Kidney glomerular epithelial cell (primary cell): ENCODE measurements around the gene XRCC4.
"Not testable (repeated sequence)": the region's sequence is repeated elsewhere in the genome, so short reads cannot be mapped to it uniquely, and the experiment has no call there.

Source experiments
- DNase-seq: peaks from one replicate; lab custom pipeline; 2025; lab: John Stamatoyannopoulos, UW

The XRCC4 gene

GRCh38 chr5:83118471-83118870 is 41.1 kb downstream of the XRCC4 start:
- DNase-seq, result no peak

- no peak for DNase-seq
Measured at GRCh38 chr5:83118976-83119375, 41.6 kb downstream of the XRCC4 start.

GRCh38 chr5:83124593-83124992 is 47.2 kb downstream of the XRCC4 start:
- no peak for DNase-seq

DNA sequence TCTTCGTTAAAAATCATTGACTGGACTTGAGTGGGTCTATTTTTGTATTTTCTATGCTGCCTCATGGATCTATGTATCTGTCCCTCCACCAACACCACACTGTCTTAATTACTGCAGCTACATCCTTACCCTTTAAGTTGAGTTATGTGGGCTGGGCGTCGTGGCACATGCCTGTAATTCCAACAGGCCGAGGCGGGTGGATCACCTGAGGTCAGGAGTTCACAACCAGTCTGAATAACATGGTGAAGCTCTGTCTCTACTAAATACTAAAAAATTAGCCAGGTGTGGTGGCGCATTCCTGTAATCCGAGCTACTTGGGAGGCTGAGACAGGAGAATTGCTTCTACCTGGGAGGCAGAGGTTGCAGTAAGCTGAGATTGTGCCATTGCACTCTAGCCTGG is 48.2 kb downstream of the XRCC4 start:
- DNase-seq, result no peak

DNA sequence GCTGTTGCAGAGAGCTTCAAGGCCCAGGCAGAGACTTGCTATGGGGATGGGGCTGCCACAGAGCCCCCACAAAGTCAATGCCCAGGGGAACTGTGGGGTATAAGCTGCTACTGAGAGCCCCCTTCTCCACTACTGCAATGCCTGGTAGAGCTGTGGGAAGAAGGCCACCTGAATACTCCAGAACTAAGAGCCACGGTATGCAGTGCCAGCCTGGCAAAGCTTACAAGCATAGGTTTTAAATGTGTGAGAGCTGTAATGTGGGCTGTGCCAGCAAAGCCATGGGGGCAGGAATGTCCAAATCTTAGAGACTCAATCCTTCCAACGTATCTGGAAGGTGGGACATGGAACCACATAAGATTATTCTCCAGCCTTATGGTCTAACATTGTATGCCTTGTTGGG is 49.2 kb downstream of the XRCC4 start:
- no peak for DNase-seq

DNA sequence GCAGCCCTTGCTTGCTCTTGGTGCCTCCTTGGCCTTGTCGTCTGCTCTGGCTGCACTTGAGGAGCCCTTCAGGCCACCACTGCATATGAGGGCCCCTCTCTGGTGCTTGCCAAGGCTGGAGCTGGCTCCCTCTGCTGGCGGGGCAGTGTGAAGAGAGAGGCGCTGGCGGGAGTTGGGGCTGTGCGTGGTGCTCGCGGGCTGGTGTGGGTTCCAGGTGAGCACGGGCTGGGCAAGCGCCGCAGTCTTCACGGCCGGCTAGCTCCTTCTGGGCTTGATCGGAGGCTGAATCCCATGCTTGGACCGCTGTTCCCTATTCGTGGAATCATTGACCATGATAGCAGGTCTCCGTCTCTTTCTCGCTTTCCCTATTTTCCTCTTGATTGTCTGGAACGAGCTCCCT is 56.5 kb downstream of the XRCC4 start:
- DNase-seq, result no peak

DNA sequence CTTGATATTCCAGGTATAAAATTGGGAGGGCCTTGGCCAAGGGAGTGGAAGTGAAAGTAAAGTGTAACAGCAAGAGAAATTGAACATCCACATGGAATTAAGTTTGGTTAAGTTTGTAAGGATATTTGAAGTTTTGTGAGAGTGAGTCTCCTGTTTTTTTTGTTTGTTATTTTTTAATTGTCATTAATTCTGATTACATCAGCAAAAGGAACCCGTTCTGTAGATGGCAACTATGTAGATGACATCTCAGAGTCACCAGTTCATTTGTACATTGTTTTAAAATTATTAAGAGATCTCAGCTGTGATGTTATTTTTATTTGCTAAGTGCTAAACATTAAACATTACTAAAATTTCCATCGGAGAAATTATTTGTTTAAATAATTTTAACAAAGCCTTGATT is 65.2 kb downstream of the XRCC4 start:
- DNase-seq, result no peak

GRCh38 chr5:83145241-83145640 is 67.9 kb downstream of the XRCC4 start:
- DNase-seq, result peak; percentile 14

- no peak for DNase-seq
Measured at GRCh38 chr5:83145882-83146331, 68.6 kb downstream of the XRCC4 start.

DNA sequence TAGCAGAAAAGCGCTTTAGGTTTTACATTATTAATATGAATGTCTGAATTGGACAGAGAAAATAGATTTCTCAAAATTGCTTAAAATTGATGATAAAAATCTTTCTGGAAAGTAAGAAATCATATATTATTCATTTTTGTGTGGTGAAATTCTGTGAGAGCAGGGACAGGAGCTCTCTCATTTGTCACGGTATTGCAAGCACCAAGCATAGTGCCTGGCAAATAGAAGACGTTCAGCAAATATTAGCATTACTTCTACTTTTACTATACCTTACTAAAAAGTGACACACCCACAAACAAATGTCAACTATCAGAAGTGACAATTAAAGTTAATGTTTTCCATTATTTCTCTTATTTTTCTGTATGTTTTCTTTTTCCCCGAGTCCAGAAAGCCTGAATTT is 69.1 kb downstream of the XRCC4 start:
- DNase-seq, result no peak

DNA sequence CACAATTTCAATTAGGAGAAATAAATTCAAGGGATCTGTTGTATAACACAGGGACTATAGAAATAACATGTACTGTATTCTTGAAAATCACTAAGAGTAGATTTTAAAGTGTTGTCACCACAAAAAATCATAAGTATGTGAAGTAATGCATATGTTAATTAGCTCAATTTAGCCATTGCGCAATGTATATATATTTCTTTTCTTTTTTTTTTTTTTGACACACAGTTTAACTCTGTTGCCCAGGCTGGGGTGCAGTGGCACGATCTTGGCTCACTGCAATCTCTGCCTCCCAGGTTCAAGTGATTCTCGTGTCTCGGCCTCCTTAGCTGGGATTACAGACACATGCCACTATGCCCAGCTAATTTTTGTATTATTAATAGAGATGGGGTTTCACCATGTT is 70.2 kb downstream of the XRCC4 start:
- DNase-seq, result no peak

DNA sequence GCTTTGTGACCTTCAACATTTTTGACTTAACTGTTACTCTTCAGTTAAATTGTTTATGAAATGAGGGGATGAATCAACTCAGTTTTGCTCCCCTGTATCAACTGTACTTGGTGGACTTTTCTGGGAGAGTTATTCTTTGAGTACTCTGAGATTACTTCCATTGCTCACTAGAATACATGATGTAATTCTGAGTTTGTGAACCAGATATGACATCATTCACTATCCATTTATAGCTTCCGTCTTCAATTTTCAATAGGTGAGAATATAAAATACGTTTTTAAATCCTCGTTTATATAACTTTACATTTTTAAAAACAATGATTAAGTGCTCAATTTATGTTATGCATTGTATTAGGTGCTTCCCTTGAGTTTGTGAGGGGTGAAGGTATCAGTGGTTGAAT is 71.0 kb downstream of the XRCC4 start:
- no peak for DNase-seq

DNA sequence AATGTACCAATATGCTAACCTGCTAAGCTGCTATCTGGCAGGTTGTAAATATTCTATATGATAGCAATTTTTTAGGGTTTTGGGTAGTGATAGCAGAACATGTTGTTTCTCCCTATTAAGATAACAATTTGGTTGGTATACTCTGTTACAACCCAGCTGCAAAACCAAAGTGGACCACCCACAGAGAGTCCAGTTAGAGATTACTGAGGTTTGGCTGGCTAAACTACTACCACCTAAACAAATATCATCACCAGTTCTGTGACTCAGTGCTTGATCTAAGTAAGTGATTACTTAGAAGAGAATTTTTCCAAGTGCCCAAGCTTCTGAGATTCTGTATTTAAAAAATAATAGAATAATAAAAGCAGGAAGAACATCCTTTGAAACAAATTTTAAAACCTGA is 72.3 kb downstream of the XRCC4 start:
- peak; percentile 42 for DNase-seq

GRCh38 chr5:83151821-83152220 is 74.5 kb downstream of the XRCC4 start:
- peak; percentile 45 for DNase-seq

DNA sequence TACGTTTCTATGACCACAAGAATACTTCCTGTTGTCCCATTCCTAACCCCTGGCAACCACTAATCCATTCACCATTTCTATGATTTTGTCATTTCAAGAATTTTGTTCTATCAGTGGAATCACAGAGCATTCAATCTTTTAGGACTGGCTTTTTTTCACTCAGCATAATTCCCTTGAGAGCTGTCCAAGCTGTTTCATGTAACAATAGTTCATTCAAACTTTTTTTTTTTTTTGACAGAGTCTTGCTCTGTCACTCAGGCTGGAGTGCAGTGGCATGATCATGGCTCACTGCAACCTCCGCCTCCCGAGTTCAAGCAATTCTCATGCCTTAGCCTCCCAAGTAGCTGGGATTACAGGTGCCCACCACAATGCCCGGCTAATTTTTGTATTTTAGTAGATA is 75.6 kb downstream of the XRCC4 start:
- DNase-seq, result not testable (repeated sequence)

DNA sequence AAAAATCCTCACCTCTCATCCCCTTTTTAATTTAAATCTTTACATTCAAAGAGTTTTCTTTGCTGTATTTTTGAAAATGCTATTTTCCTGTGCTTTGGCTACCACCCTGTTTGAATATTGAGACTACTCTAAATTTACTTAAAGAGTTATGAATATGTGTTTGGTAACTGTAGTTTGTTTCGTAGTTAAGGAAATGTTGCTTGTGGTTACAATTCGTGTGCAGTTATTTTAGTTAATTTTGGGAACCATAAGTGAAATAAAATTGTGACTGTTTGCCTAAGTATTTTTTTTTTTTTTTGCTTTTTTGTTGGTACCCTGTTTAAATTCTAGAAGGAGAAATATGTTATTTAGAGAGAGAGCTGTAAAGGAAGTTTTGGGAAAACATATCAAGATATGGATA is 78.7 kb downstream of the XRCC4 start:
- DNase-seq, result no peak

- DNase-seq, result no peak
Measured at GRCh38 chr5:83157163-83157562, 79.8 kb downstream of the XRCC4 start.

GRCh38 chr5:83162601-83163000 is 85.3 kb downstream of the XRCC4 start:
- no peak for DNase-seq

GRCh38 chr5:83167538-83167937 is 90.2 kb downstream of the XRCC4 start:
- DNase-seq, result no peak

- DNase-seq, result no peak
Measured at GRCh38 chr5:83169571-83170337, 92.4 kb downstream of the XRCC4 start.

GRCh38 chr5:83172011-83172410 is 94.7 kb downstream of the XRCC4 start:
- no peak for DNase-seq

GRCh38 chr5:83172655-83173054 is 95.3 kb downstream of the XRCC4 start:
- DNase-seq, result no peak

DNA sequence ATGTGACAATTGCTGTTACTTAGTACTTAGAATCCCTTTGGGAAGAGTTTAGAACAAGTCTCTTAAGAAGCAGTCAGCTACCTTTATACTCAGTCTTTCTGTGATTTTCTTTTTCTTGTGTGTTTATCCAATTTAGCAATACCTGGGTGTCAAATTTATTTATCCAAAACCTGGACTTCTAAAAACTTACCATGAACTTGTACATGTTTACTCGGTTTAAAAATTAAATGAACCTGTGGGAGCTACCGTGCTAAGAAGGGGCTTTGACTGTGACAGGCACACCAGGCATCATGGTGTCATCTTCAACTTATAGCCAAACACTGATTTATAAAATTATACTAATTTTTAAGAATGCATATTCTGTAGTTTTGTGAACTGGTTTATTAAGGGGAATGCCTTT is 96.5 kb downstream of the XRCC4 start:
- DNase-seq, result no peak

DNA sequence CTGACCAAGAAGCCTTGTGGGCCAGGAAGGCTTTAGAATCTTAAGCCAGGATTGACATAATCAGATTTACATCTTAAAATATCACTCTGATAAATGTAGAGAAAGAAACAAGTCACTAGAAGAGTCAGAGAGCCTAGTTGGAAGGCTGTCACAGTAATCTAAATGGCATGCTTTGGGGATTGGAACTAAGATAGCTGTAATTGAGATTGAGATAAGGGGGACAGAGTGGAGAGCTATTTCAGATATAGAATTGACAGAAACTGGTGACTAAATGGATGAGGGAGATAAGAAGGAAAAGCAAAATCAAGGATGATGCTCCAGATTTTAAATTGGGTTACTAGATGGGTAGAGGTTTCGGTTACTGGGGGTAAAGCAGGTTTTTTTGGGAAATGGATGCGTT is 100.5 kb downstream of the XRCC4 start:
- no peak for DNase-seq
